Ascending aorta (tissue), 2 donors: Measurements from ENCODE around the gene PARP11. TPM values are rescaled to one million over a fixed set of nuclear protein-coding genes. Genes with fewer than 3 reads are reported as not detected.

Source experiments
- DNase-seq, 2 donors: peaks; one replicate each; pipeline ENCODE4 v3.0.0-alpha.2; 2019; ENCODE audit warnings: low spot score in 2 of 2
- H3K27ac ChIP-seq, 2 donors: fragments of 200-600 bp; sonication (generic); one replicate each; pipeline ENCODE4 v1.5.1; 2016 to 2017; ENCODE audit warnings: mild to moderate bottlenecking in 1 of 2
- H3K27me3 ChIP-seq: fragments of 200-600 bp; sonication (generic); one replicate; pipeline ENCODE4 v1.5.1; 2017
- H3K36me3 ChIP-seq, 2 donors: fragments of 200-600 bp; sonication (generic); one replicate each; pipeline ENCODE4 v1.5.1; 2016
- H3K4me1 ChIP-seq, 2 donors: fragments of 200-600 bp; sonication (generic); one replicate each; pipeline ENCODE4 v1.5.1; 2016 to 2017; ENCODE audit warnings: mild to moderate bottlenecking in 1 of 2
- H3K4me3 ChIP-seq, 2 donors: fragments of 200-600 bp; sonication (generic); one replicate each; pipeline ENCODE4 v1.5.1; 2016 to 2017; ENCODE audit warnings: mild to moderate bottlenecking in 1 of 2
- H3K9me3 ChIP-seq, 2 donors: fragments of 200-600 bp; sonication (generic); one replicate each; pipeline ENCODE4 v1.5.1; 2016
- CTCF ChIP-seq, 3 experiments: fragments of 200-600 bp in 2 of 3; fragments of 450-650 bp in 1 of 3; sonication (generic) in 2 of 3; IDR thresholded peaks; one replicate each; pipeline ENCODE4 v1.5.1; 2016 to 2019; ENCODE audit warnings: antibody characterized with exemption in 3 of 3, mild to moderate bottlenecking in 1 of 3, moderate library complexity in 1 of 3
- intact Hi-C: fragments of 100-400 bp; cut with DNase I; formaldehyde crosslinking; loops from one replicate; pipeline ENCODE4 v1.15.1; 2023
- total RNA-seq: library from RNA; depleted of rRNA; stranded (reverse); fragments of >200 nt; gene quantifications from one replicate; pipeline ENCODE4 v1.1.0, GENCODE V29; 2016

The PARP11 gene
- total RNA-seq, 1 donor from 2014 or later = 4.2 TPM

DNA sequence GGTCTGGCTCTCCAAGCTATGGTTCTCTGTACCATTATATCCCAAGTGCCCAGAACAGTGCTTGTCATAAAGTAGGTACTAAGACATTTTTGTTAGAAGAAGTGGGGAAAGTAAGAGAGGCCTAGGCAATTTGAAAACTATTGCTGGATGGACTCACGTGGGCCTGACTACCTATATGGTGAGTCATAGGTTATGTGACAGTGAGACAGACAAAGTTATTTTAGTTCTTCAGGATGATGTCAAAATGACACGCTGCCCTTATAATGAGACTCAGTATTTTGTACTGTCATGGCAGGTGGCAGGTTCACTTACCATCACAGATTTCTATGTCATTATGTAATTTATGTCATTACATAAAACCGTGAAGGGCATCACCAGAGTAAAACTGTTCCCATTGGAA lies 53.1 kb downstream of the PARP11 start:
- Histone ChIP-seq H3K4me1 (no peaks in the 10 kb centered on the region), H3K4me3 (no peak overlapping the region), H3K27ac (no peak overlapping the region), H3K9me3 (no peaks in the 10 kb centered on the region), H3K36me3 (peaks cover 14 to 15% of the 10 kb centered on the region in 2 donors), H3K27me3 (no peaks in the 10 kb centered on the region)
- intact Hi-C loops = no loop called here
- TF ChIP-seq CTCF (IDR thresholded peaks at IDR 0.05) = no peak
- DNase-seq = no peak

DNA sequence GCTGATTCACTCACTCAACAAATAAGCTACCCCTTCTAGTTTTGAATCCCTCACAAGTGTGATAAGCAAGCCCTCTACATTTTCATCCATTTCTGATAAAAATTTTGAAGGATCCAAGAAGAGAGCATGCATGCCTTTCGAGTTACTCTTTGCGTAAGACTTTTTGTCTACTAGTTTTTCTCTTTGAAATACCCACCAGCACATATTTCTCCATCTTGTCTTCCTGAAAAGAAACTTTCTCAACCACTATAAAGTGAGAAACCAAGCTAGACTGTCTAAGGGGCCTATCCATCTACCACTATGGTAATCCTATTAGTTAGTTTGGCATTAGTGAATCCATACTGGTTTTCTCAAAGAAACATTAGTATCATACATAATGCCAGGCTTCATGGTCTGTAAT lies 56.9 kb downstream of the PARP11 start:
- Histone ChIP-seq H3K27me3 (no peaks in the 10 kb centered on the region), H3K27ac (no peak overlapping the region), H3K4me1 (no peaks in the 10 kb centered on the region), H3K9me3 (no peaks in the 10 kb centered on the region), H3K36me3 (peaks cover 6 to 16% of the 10 kb centered on the region in 2 donors), H3K4me3 (no peak overlapping the region)
- TF ChIP-seq CTCF (IDR thresholded peaks at IDR 0.05) = no peak
- DNase-seq = no peak
- intact Hi-C loops = no loop called here

- Histone ChIP-seq H3K27ac (no peak overlapping the region), H3K36me3 (peaks cover 4 to 15% of the 10 kb centered on the region in 2 donors), H3K27me3 (no peaks in the 10 kb centered on the region), H3K4me3 (no peak overlapping the region), H3K4me1 (no peaks in the 10 kb centered on the region), H3K9me3 (no peaks in the 10 kb centered on the region)
- intact Hi-C loops = no loop called here
- no peak for TF ChIP-seq CTCF (IDR thresholded peaks at IDR 0.05)
- DNase-seq = no peak
Observed at GRCh38 chr12:3815094-3815766, 58.0 kb downstream of the PARP11 start.

- no peak for TF ChIP-seq CTCF (IDR thresholded peaks at IDR 0.05)
- Histone ChIP-seq H3K9me3 (no peaks in the 10 kb centered on the region), H3K4me3 (no peak overlapping the region), H3K4me1 (no peaks in the 10 kb centered on the region), H3K27ac (no peak overlapping the region), H3K27me3 (no peaks in the 10 kb centered on the region), H3K36me3 (peaks cover 6 to 16% of the 10 kb centered on the region in 2 donors)
- DNase-seq = no peak
- intact Hi-C loops = no loop called here
Observed at GRCh38 chr12:3810540-3810939, 62.7 kb downstream of the PARP11 start.

GRCh38 chr12:3810016-3810370 lies 63.2 kb downstream of the PARP11 start:
- H3K36me3 ChIP-seq = peaks cover 6 to 16% of the 10 kb centered on the region in 2 donors
- no peaks in the 10 kb centered on the region for H3K9me3 ChIP-seq
- H3K27ac ChIP-seq = no peak overlapping the region
- no peak for DNase-seq
- H3K4me1 ChIP-seq = no peaks in the 10 kb centered on the region
- intact Hi-C loops = no loop called here
- no peak overlapping the region for H3K4me3 ChIP-seq
- no peaks in the 10 kb centered on the region for H3K27me3 ChIP-seq
- TF ChIP-seq CTCF (IDR thresholded peaks at IDR 0.05) = no peak
